MM.1S (cell line): ENCODE data around the gene FOXP1.

Experiments
- DNase-seq: peaks from one replicate; pipeline ENCODE4 v3.0.0-alpha.2; 2015
- H2AFZ ChIP-seq: fragments of 300-600 bp; sonication (generic); 2 replicates; pipeline ENCODE4 v1.6.0; 2016; ENCODE audit warnings: antibody characterized with exemption, low read length
- H3F3A ChIP-seq: fragments of 300-600 bp; sonication (generic); 2 replicates; pipeline ENCODE4 v1.6.1; 2016; ENCODE audit warnings: mild to moderate bottlenecking, antibody characterized with exemption, low read length, moderate library complexity, mixed read lengths; ENCODE audit not compliant: insufficient read depth
- H3K27ac ChIP-seq: fragments of 300-600 bp; sonication (generic); 2 replicates; pipeline ENCODE4 v1.5.1; 2016; ENCODE audit warnings: mild to moderate bottlenecking, low read length
- H3K27me3 ChIP-seq: fragments of 300-600 bp; sonication (generic); replicated peaks from 2 replicates; pipeline ENCODE4 v1.6.0; 2016; ENCODE audit warnings: low read length; ENCODE audit not compliant: insufficient read depth
- H3K36me3 ChIP-seq: fragments of 300-600 bp; sonication (generic); replicated peaks from 2 replicates; pipeline ENCODE4 v1.6.1; 2016; ENCODE audit warnings: mild to moderate bottlenecking, low read length, mixed read lengths; ENCODE audit not compliant: insufficient read depth
- H3K4me1 ChIP-seq: fragments of 300-600 bp; sonication (generic); 2 replicates; pipeline ENCODE4 v1.6.1; 2016; ENCODE audit warnings: low read length, mixed read lengths
- H3K4me2 ChIP-seq: fragments of 300-600 bp; sonication (generic); 2 replicates; pipeline ENCODE4 v1.6.0; 2016; ENCODE audit warnings: low read depth, low read length
- H3K4me3 ChIP-seq: fragments of 300-600 bp; sonication (generic); 2 replicates; pipeline ENCODE4 v1.5.1; 2016; ENCODE audit warnings: low read length, mixed read lengths
- H3K79me2 ChIP-seq: fragments of 300-600 bp; sonication (generic); 2 replicates; pipeline ENCODE4 v1.6.1; 2016; ENCODE audit warnings: mixed run types, low read length, mixed read lengths
- H3K9ac ChIP-seq: fragments of 300-600 bp; sonication (generic); 2 replicates; pipeline ENCODE4 v1.6.1; 2016; ENCODE audit warnings: low read length, mixed read lengths
- H3K9me2 ChIP-seq: fragments of 300-600 bp; sonication (generic); replicated peaks from 2 replicates; pipeline ENCODE4 v1.6.1; 2016; ENCODE audit warnings: mild to moderate bottlenecking, low read length, mixed read lengths; ENCODE audit not compliant: insufficient read depth
- H3K9me3 ChIP-seq: fragments of 300-600 bp; sonication (generic); replicated peaks from 2 replicates; pipeline ENCODE4 v1.6.1; 2016; ENCODE audit warnings: mild to moderate bottlenecking, low read length, mixed read lengths; ENCODE audit not compliant: insufficient read depth
- H4K20me1 ChIP-seq: fragments of 300-600 bp; sonication (generic); 2 replicates; pipeline ENCODE4 v1.6.1; 2016; ENCODE audit warnings: mild to moderate bottlenecking, low read length, moderate library complexity, mixed read lengths; ENCODE audit not compliant: insufficient read depth
- CTCF ChIP-seq: fragments of 300-600 bp; sonication (generic); IDR thresholded peaks from 2 replicates; pipeline ENCODE4 v1.5.1; 2016; ENCODE audit warnings: antibody characterized with exemption, low read length, mixed read lengths
- EZH2 ChIP-seq: fragments of 300-600 bp; sonication (generic); optimal IDR thresholded peaks from 2 replicates; pipeline ENCODE3; 2017; ENCODE audit warnings: low read depth, mild to moderate bottlenecking, antibody characterized with exemption, low read length, mixed read lengths
- EZH2phosphoT487 ChIP-seq: fragments of 300-600 bp; sonication (generic); IDR thresholded peaks from 2 replicates; pipeline ENCODE4 v1.6.1; 2018; ENCODE audit warnings: antibody characterized with exemption, low read length

The FOXP1 gene

DNA sequence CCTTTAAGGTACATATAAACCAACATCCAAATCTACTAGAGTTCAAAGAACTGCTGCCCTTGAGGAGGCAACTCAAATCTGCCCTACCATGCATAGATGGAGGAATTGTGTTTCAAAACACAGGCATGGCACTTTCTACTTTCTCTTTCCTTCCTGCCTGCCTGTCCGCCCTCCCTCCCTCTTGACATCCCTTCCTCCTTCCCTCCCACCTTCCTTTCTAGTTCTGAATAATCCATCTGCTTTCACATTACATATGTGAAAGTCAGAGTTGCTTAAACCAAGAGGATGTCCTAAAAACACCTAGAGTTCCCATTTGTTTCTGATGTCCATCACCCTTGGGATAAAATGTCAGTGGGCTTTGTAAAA lies 537.6 kb downstream of the FOXP1 start:
- no peak for DNase-seq
- Histone ChIP-seq H3K9me3 (no peaks in the 10 kb centered on the region), H3K36me3 (peaks cover 8% of the 10 kb centered on the region; the same call in 1 of the 2 replicates), H3K4me1 (peaks cover 3% of the 10 kb centered on the region; the same call in 1 of the 2 replicates), H2AFZ (no peak overlapping the region), H3K9ac (no peak overlapping the region), H3K4me2 (no peak overlapping the region), H4K20me1 (no peaks in the 10 kb centered on the region), H3K27ac (no peak overlapping the region), H3K79me2 (peaks cover 43% of the 10 kb centered on the region), H3K27me3 (no peaks in the 10 kb centered on the region), H3K9me2 (no peaks in the 10 kb centered on the region), H3F3A (no peaks in the 10 kb centered on the region), H3K4me3 (no peak overlapping the region)
- TF ChIP-seq CTCF, result no peak
- no peak for TF ChIP-seq EZH2
- TF ChIP-seq EZH2phosphoT487, result no peak

- H3K36me3 ChIP-seq, result peaks cover 13% of the 10 kb centered on the region; the same call in 1 of the 2 replicates
- H3K4me3 ChIP-seq, result no peak overlapping the region
- peaks cover 46% of the 10 kb centered on the region for H3K79me2 ChIP-seq
- DNase-seq, result no peak
- no peak overlapping the region for H3K9ac ChIP-seq
- no peak overlapping the region for H3K4me2 ChIP-seq
- no peaks in the 10 kb centered on the region for H3K27me3 ChIP-seq
- H3K4me1 ChIP-seq, result peaks cover 8% of the 10 kb centered on the region
- H3K27ac ChIP-seq, result no peak overlapping the region
- H3K9me3 ChIP-seq, result no peaks in the 10 kb centered on the region
- no peaks in the 10 kb centered on the region for H4K20me1 ChIP-seq
- H3K9me2 ChIP-seq, result no peaks in the 10 kb centered on the region
- peaks cover 4% of the 10 kb centered on the region; the same call in 1 of the 2 replicates for H3F3A ChIP-seq
- TF ChIP-seq EZH2 (no peak), EZH2phosphoT487 (no peak), CTCF (no peak)
- H2AFZ ChIP-seq, result no peak overlapping the region
These were observed 538.2 kb downstream of the FOXP1 start for GRCh38 chr3:71045212-71045916.

DNA sequence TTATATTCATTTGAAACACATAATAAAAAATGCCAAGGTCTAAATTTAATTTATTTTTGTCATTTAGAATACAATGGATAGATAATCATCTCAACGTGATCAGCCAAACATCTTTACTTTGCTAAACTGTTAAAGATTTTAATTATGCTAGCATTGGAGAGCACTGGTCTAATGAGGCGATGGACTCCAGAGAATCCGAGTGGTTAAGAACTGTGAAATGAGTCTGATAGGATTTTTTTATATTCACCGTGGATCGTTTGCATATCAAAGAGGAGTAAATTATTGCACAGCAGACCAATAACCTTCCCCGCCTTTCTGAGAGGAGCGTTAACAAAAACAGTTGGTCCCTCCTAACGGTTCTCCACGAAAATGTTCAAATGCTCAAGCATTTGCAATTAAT lies 540.8 kb downstream of the FOXP1 start:
- Histone ChIP-seq H3K4me2 (no peak overlapping the region), H3F3A (peaks cover 19% of the 10 kb centered on the region), H3K9me3 (no peaks in the 10 kb centered on the region), H3K4me1 (peaks cover 27% of the 10 kb centered on the region), H4K20me1 (no peaks in the 10 kb centered on the region), H3K79me2 (peaks cover 54% of the 10 kb centered on the region), H3K9me2 (no peaks in the 10 kb centered on the region), H2AFZ (no peak overlapping the region), H3K36me3 (peaks cover 13% of the 10 kb centered on the region; the same call in 1 of the 2 replicates), H3K4me3 (no peak overlapping the region), H3K9ac (no peak overlapping the region), H3K27ac (no peak overlapping the region), H3K27me3 (no peaks in the 10 kb centered on the region)
- DNase-seq, result no peak
- TF ChIP-seq EZH2phosphoT487, result no peak

DNA sequence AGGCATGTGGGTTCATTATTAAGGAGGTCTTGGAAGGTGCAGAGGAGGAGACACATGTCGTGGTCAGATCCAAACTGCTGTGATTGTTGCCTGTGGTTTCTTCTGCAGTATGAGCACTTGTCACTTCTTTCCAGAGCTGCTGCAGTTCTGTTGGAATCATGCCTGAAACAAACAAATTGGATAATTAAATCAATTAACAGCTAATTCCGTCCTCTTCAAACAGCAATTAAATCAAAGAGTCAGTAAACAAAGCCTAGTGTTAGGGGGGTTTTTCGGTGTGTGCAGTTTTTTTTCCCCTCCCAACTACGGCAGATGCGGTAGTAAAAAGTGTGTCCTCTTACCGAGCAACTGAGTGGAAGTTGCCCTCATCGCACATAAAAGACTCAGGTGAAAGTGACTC lies 542.2 kb downstream of the FOXP1 start:
- Histone ChIP-seq H3K4me2 (no peak overlapping the region), H3K79me2 (peaks cover 62% of the 10 kb centered on the region), H2AFZ (no peak overlapping the region), H3K9me3 (no peaks in the 10 kb centered on the region), H3K27ac (no peak overlapping the region), H3K36me3 (peaks cover 13% of the 10 kb centered on the region; the same call in 1 of the 2 replicates), H3K9me2 (no peaks in the 10 kb centered on the region), H4K20me1 (no peaks in the 10 kb centered on the region), H3K27me3 (no peaks in the 10 kb centered on the region), H3K9ac (no peak overlapping the region), H3K4me1 (peaks cover 27% of the 10 kb centered on the region), H3K4me3 (no peak overlapping the region), H3F3A (peaks cover 19% of the 10 kb centered on the region)
- no peak for DNase-seq
- TF ChIP-seq CTCF (no peak), EZH2 (no peak), EZH2phosphoT487 (no peak)
